SK-N-SH treated with all-trans-retinoic acid at 6 μM for 48 hours (cell line): ENCODE data around the gene DUSP18.

Experiments
- ATAC-seq: fragments of 200-7000 bp; cut with Tn5 transposase; 3 replicates; pipeline ENCODE4 v1.9.1; 2020; ENCODE audit warnings: mild to moderate bottlenecking, moderate library complexity
- ARNTL ChIP-seq: fragments of 450-650 bp; formaldehyde crosslinking; IDR thresholded peaks from 2 replicates; pipeline ENCODE4 v1.5.0; 2020; ENCODE audit warnings: low read depth, mild to moderate bottlenecking, moderate library complexity, borderline replicate concordance
- BACH2 ChIP-seq: fragments of 250-450 bp; sonication (Bioruptor Pico); IDR thresholded peaks from 2 replicates; pipeline ENCODE4 v1.9.0; 2021; ENCODE audit warnings: mild to moderate bottlenecking, borderline replicate concordance
- CSDC2 ChIP-seq: fragments of 250-450 bp; sonication (Bioruptor Pico); IDR thresholded peaks from 2 replicates; pipeline ENCODE4 v1.5.0; 2020; ENCODE audit warnings: mild to moderate bottlenecking, moderate library complexity
- CSRNP3 ChIP-seq: fragments of 250-450 bp; sonication (Bioruptor Pico); IDR thresholded peaks from 2 replicates; pipeline ENCODE4 v1.5.1; 2021; ENCODE audit warnings: mild to moderate bottlenecking, moderate library complexity
- ESRRG ChIP-seq: fragments of 250-450 bp; sonication (Bioruptor Pico); IDR thresholded peaks from 2 replicates; pipeline ENCODE4 v1.6.1; 2021; ENCODE audit warnings: mild to moderate bottlenecking
- GLIS3 ChIP-seq: fragments of 250-450 bp; sonication (Bioruptor Pico); IDR thresholded peaks from 2 replicates; pipeline ENCODE4 v1.5.0; 2020; ENCODE audit warnings: mild to moderate bottlenecking, moderate library complexity
- ISL1 ChIP-seq: fragments of 250-450 bp; sonication (Bioruptor Pico); IDR thresholded peaks from 2 replicates; pipeline ENCODE4 v2.1.2; 2022; ENCODE audit warnings: mild to moderate bottlenecking, moderate library complexity
- OSR1 ChIP-seq: fragments of 250-450 bp; sonication (Bioruptor Pico); IDR thresholded peaks from 2 replicates; pipeline ENCODE4 v1.8.0; 2022; ENCODE audit warnings: moderate library complexity, mild to moderate bottlenecking, inconsistent platforms
- PATZ1 ChIP-seq: fragments of 250-450 bp; sonication (Bioruptor Pico); IDR thresholded peaks from 2 replicates; pipeline ENCODE4 v1.8.0; 2020; ENCODE audit warnings: mild to moderate bottlenecking, moderate library complexity, borderline replicate concordance
- POU6F1 ChIP-seq: fragments of 250-450 bp; sonication (Bioruptor Pico); IDR thresholded peaks from 2 replicates; pipeline ENCODE4 v1.8.0; 2021; ENCODE audit warnings: low read depth, mild to moderate bottlenecking, moderate library complexity, borderline replicate concordance
- PPARA ChIP-seq: fragments of 250-450 bp; sonication (Bioruptor Pico); IDR thresholded peaks from 2 replicates; pipeline ENCODE4 v1.5.0; 2020; ENCODE audit warnings: mild to moderate bottlenecking, borderline replicate concordance
- RARB ChIP-seq: fragments of 250-450 bp; sonication (Bioruptor Pico); IDR thresholded peaks from 2 replicates; pipeline ENCODE4 v1.8.0; 2021; ENCODE audit warnings: mild to moderate bottlenecking, moderate library complexity
- SNAI2 ChIP-seq: fragments of 250-450 bp; sonication (Bioruptor Pico); IDR thresholded peaks from 2 replicates; pipeline ENCODE4 v1.5.0; 2020; ENCODE audit warnings: mild to moderate bottlenecking, moderate library complexity
- TCF4 ChIP-seq: fragments of 250-450 bp; sonication (Bioruptor Pico); IDR thresholded peaks from 2 replicates; pipeline ENCODE4 v1.8.0; 2021; ENCODE audit warnings: mild to moderate bottlenecking, moderate library complexity, borderline replicate concordance
- TOX ChIP-seq: fragments of 250-450 bp; sonication (Bioruptor Pico); IDR thresholded peaks from 2 replicates; pipeline ENCODE4 v1.8.0; 2021; ENCODE audit warnings: mild to moderate bottlenecking, moderate library complexity, borderline replicate concordance
- ZC3H10 ChIP-seq: fragments of 250-450 bp; sonication (Bioruptor Pico); IDR thresholded peaks from 2 replicates; pipeline ENCODE4 v1.5.1; 2021; ENCODE audit warnings: mild to moderate bottlenecking, moderate library complexity
- ZFP3 ChIP-seq: fragments of 250-450 bp; sonication (Bioruptor Pico); IDR thresholded peaks from 2 replicates; pipeline ENCODE4 v1.5.0; 2020; ENCODE audit warnings: mild to moderate bottlenecking, moderate library complexity
- ZFP30 ChIP-seq: fragments of 450-650 bp; formaldehyde crosslinking; IDR thresholded peaks from 2 replicates; pipeline ENCODE4 v1.5.0; 2022; ENCODE audit warnings: mild to moderate bottlenecking, moderate library complexity
- ZNF565 ChIP-seq: fragments of 450-650 bp; formaldehyde crosslinking; conservative IDR thresholded peaks from 2 replicates; pipeline ENCODE4 v1.5.0; 2020; ENCODE audit warnings: low read depth, mild to moderate bottlenecking, moderate library complexity
- ZNF70 ChIP-seq: fragments of 450-650 bp; formaldehyde crosslinking; IDR thresholded peaks from 2 replicates; pipeline ENCODE4 v1.5.0; 2020; ENCODE audit warnings: mild to moderate bottlenecking, moderate library complexity
- ZNF8 ChIP-seq: fragments of 450-650 bp; formaldehyde crosslinking; IDR thresholded peaks from 2 replicates; pipeline ENCODE4 v1.5.0; 2020; ENCODE audit warnings: mild to moderate bottlenecking, moderate library complexity
- TF ChIP-seq, protein P1 (sequence below): fragments of 250-450 bp; sonication (Bioruptor Pico); IDR thresholded peaks from 2 replicates; pipeline ENCODE4 v1.5.1; 2020; ENCODE audit warnings: low read depth, mild to moderate bottlenecking, moderate library complexity
- TF ChIP-seq, protein P2 (sequence below): fragments of 250-450 bp; sonication (Bioruptor Pico); IDR thresholded peaks from 2 replicates; pipeline ENCODE4 v1.5.0; 2020; ENCODE audit warnings: mild to moderate bottlenecking, moderate library complexity

Gene DUSP18

DNA sequence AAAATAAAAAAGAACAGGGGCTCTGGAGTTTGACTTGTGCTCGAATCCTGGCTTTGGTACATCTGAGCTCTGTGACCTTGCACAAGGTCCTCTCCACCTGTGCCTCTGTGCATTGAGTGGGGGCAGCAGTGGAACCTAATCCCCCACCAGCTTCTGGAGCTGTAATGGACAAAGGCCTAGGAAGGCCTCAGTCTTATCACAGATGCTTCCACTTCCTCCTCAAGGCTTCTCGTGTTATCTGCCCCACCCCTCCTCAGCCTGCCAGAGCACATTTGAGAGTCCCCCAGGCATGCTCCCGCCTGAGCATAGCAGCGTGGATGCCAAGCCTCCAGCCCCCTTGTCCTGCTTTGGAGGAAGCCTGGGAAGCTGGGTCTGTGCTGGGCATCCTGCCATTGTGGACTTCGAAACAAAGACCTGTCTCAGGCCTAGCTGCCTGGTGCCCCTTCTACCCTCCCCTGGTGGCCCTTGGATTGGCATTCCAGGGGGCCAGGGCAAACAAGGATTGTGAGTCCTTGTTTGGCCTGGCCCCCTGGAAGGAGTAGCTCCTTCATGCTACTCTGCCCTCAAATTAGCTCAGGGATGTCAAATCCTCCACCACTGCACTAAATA, 17.1 kb downstream of the DUSP18 start:
- TF ChIP-seq GLIS3: no peak
- TF ChIP-seq RARB: no peak
- TF ChIP-seq CSDC2 (CRISPR knock-in tag): no peak
- no peak for TF ChIP-seq ARNTL (CRISPR knock-in tag)
- no peak for TF ChIP-seq ZNF70 (CRISPR knock-in tag)
- TF ChIP-seq ZC3H10 (CRISPR knock-in tag): no peak
- no peak for TF ChIP-seq TOX (CRISPR knock-in tag)
- no peak for TF ChIP-seq ZNF8 (CRISPR knock-in tag)
- no peak for TF ChIP-seq PPARA (CRISPR knock-in tag)
- no peak for ATAC-seq

DNA sequence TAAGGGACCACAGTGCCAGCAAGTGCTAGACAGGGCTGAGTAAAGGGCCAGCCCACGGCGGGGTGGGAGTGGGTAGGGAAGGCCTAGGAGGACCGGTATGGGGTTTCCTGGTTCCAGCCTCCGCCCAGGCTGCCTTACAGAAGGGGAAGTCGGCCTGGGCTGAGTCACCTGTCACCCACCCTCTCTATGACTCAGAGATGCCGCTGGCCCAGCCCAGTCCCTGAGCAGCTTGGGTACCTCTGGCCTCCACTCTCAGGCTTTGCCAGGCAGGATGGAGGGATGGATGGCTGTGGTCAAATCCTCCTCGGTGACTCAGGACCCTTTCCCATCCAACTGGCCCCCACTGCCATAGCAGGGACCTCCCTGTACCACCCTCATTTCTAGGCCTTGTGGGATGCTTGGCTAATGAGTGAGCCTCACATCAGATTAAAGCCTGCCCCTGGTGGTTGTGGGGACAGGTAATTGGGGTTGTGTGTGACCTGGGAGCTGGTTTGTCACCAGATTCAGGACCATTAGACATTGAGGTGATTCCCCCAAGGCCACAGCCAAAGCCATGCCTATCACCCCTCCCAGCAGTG, 18.2 kb downstream of the DUSP18 start:
- peak; percentile 98 for ATAC-seq

GRCh38 chr22:30648825-30649224, 18.9 kb downstream of the DUSP18 start:
- no peak for ATAC-seq
- TF ChIP-seq ISL1: no peak
- TF ChIP-seq ZNF565 (CRISPR knock-in tag): no peak
- no peak for TF ChIP-seq SNAI2 (CRISPR knock-in tag)
- TF ChIP-seq PPARA (CRISPR knock-in tag): no peak
- no peak for TF ChIP-seq PATZ1
- no peak for TF ChIP-seq CSDC2 (CRISPR knock-in tag)
- TF ChIP-seq RARB: no peak
- TF ChIP-seq, protein P1, sequence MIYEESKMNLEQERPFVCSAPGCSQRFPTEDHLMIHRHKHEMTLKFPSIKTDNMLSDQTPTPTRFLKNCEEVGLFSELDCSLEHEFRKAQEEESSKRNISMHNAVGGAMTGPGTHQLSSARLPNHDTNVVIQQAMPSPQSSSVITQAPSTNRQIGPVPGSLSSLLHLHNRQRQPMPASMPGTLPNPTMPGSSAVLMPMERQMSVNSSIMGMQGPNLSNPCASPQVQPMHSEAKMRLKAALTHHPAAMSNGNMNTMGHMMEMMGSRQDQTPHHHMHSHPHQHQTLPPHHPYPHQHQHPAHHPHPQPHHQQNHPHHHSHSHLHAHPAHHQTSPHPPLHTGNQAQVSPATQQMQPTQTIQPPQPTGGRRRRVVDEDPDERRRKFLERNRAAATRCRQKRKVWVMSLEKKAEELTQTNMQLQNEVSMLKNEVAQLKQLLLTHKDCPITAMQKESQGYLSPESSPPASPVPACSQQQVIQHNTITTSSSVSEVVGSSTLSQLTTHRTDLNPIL (CRISPR knock-in tag): no peak
- TF ChIP-seq OSR1: no peak

More for the DNA sequence above, 18.2 kb downstream of the DUSP18 start:
- TF ChIP-seq OSR1: no peak
- TF ChIP-seq TCF4 (CRISPR knock-in tag): no peak
- no peak for TF ChIP-seq ISL1
- no peak for TF ChIP-seq ZNF70 (CRISPR knock-in tag)
- no peak for TF ChIP-seq ARNTL (CRISPR knock-in tag)
- TF ChIP-seq BACH2 (CRISPR knock-in tag): no peak
- TF ChIP-seq ZNF8 (CRISPR knock-in tag): no peak
- no peak for TF ChIP-seq ZFP30 (CRISPR knock-in tag)
- TF ChIP-seq ZC3H10 (CRISPR knock-in tag): no peak
- TF ChIP-seq, protein P1 (CRISPR knock-in tag): no peak
- TF ChIP-seq, protein P2, sequence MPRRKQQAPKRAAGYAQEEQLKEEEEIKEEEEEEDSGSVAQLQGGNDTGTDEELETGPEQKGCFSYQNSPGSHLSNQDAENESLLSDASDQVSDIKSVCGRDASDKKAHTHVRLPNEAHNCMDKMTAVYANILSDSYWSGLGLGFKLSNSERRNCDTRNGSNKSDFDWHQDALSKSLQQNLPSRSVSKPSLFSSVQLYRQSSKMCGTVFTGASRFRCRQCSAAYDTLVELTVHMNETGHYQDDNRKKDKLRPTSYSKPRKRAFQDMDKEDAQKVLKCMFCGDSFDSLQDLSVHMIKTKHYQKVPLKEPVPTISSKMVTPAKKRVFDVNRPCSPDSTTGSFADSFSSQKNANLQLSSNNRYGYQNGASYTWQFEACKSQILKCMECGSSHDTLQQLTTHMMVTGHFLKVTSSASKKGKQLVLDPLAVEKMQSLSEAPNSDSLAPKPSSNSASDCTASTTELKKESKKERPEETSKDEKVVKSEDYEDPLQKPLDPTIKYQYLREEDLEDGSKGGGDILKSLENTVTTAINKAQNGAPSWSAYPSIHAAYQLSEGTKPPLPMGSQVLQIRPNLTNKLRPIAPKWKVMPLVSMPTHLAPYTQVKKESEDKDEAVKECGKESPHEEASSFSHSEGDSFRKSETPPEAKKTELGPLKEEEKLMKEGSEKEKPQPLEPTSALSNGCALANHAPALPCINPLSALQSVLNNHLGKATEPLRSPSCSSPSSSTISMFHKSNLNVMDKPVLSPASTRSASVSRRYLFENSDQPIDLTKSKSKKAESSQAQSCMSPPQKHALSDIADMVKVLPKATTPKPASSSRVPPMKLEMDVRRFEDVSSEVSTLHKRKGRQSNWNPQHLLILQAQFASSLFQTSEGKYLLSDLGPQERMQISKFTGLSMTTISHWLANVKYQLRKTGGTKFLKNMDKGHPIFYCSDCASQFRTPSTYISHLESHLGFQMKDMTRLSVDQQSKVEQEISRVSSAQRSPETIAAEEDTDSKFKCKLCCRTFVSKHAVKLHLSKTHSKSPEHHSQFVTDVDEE (CRISPR knock-in tag): no peak
- TF ChIP-seq SNAI2 (CRISPR knock-in tag): no peak
- TF ChIP-seq PPARA (CRISPR knock-in tag): no peak
- no peak for TF ChIP-seq POU6F1 (CRISPR knock-in tag)
- no peak for TF ChIP-seq CSRNP3 (CRISPR knock-in tag)
- no peak for TF ChIP-seq ESRRG (CRISPR knock-in tag)
- no peak for TF ChIP-seq ZNF565 (CRISPR knock-in tag)
- no peak for TF ChIP-seq ZFP3 (CRISPR knock-in tag)
